ENCODE data around the gene CNOT11.
"Not testable (repeated sequence)": the region's sequence is repeated elsewhere in the genome, so short reads cannot be mapped to it uniquely, and the experiment has no call there.

CNOT11 gene

GRCh38 chr2:101310834-101311695 lies 58.4 kb downstream of the CNOT11 start:
- DNase-seq (ENCODE audit: insufficient read length, low spot score) (no peak), FAIRE-seq (no peak)
- no peak for TF ChIP-seq CTCF (IDR thresholded peaks at IDR 0.05; ENCODE audit: insufficient read depth, missing control alignments)

GRCh38 chr2:101311696-101312017 lies 59.0 kb downstream of the CNOT11 start:
- FAIRE-seq (no peak), DNase-seq (ENCODE audit: insufficient read length, low spot score) (no peak)
- no peak for TF ChIP-seq CTCF (IDR thresholded peaks at IDR 0.05; ENCODE audit: insufficient read depth, missing control alignments)

GRCh38 chr2:101316568-101316967 lies 63.9 kb downstream of the CNOT11 start:
- not testable (repeated sequence) for FAIRE-seq; DNase-seq (ENCODE audit: insufficient read length, low spot score)
